Pancreas (tissue), 10 donors: Measurements from ENCODE around the gene HIVEP1. TPM values are rescaled to one million over a fixed set of nuclear protein-coding genes. Genes with fewer than 3 reads are reported as not detected.

Experiments
- ATAC-seq, 4 donors: fragments of 200-7000 bp; cut with Tn5 transposase; one replicate each; pipeline versions ENCODE4 v1.8.0 to v1.9.1; 2020; ENCODE audit warnings: mild to moderate bottlenecking in 4 of 4, moderate library complexity in 4 of 4
- DNase-seq, 6 donors: peaks; one replicate each; pipeline ENCODE4 v3.0.0-alpha.2; 2020
- FAIRE-seq: peaks from 2 replicates; lab custom pipeline; 2012; peaks lifted over from hg19 to GRCh38; lab: Jason Lieb, UNC
- H3K27ac ChIP-seq, 4 donors: fragments of 200-600 bp; sonication (generic); 1 replicate in 3 of 4; 2 replicates in 1 of 4; pipeline versions ENCODE4 v1.5.0 to v1.8.0; 2020
- H3K27me3 ChIP-seq, 4 donors: fragments of 200-600 bp; one replicate each; pipeline ENCODE4 v1.8.0; 2021
- H3K36me3 ChIP-seq, 3 donors: fragments of 200-600 bp; sonication (generic) in 1 of 3; one replicate each; pipeline versions ENCODE4 v1.5.0 to v1.8.0; 2020 to 2021
- H3K4me1 ChIP-seq, 3 donors: fragments of 200-600 bp; one replicate each; pipeline ENCODE4 v1.8.0; 2021
- H3K4me3 ChIP-seq, 4 donors: fragments of 200-600 bp; sonication (generic) in 2 of 4; one replicate each; pipeline versions ENCODE4 v1.5.0 to v1.8.0; 2020 to 2021
- H3K9me3 ChIP-seq, 4 donors: fragments of 200-600 bp; one replicate each; pipeline ENCODE4 v1.8.0; 2021
- CTCF ChIP-seq, 4 donors: fragments of 200-600 bp; sonication (generic) in 3 of 4; IDR thresholded peaks; one replicate each; pipeline versions ENCODE4 v1.5.0 to v1.8.0; 2021; ENCODE audit warnings: antibody characterized with exemption in 4 of 4
- WGBS, 2 donors: extraction: QIAGEN DNeasy Blood & Tissue Kit; methylation state at CpG; one replicate each; pipeline ENCODE4 v1.1.7; 2013; 5-methylcytosine and 5-hydroxymethylcytosine counted together
- intact Hi-C, 3 donors: fragments of 100-400 bp; cut with DNase I; formaldehyde crosslinking; loops; one replicate each; pipeline versions ENCODE4 v1.11.1 to v1.14.2; 2022
- polyA plus RNA-seq, 2 donors: library from polyadenylated mRNA; stranded (reverse); fragments of 200-250 nt; gene quantifications; one replicate each; pipeline ENCODE4 v1.2.3, GENCODE V29; 2013
- total RNA-seq, 6 donors: library from RNA; stranded (reverse); fragmentation: NEBNext Ultra II Directional in 4 of 6; extraction: Animal tissue kit (Norgen Biotek cat#: 25700) in 4 of 6; gene quantifications; one replicate each; pipeline versions ENCODE4 v1.2.1 to v1.2.4, GENCODE V29; 2021 to 2023
- donor health status: healthy with polysubstance abuse.
- donor health status: DM: no; HTN: no; CAD: no; lungs with moderate emphysema.
- donor health status: DM: no; HTN: no; CAD: no.
- donor health status: control.
- donor health status: control.
- donor health status: Bipolar disorder and iron deficiency.
- donor health status: DM: yes; HTN: yes; CAD: no.
- donor health status: DM: no; HTN: no; CAD: no.
- donor health status: DM: no; HTN: no; CAD: no.
- donor health status: DM: yes; HTN: yes; CAD: no.

Gene HIVEP1
- total and polyA plus RNA-seq, 8 donors = 3.8 to 17.7 (median 9.2) TPM

GRCh38 chr6:12113190-12113577, 101.1 kb downstream of the HIVEP1 start:
- Histone ChIP-seq H3K36me3 (no peaks in the 10 kb centered on the region), H3K27ac (no peak overlapping the region), H3K9me3 (peaks cover 0 to 3% (median 0%) of the 10 kb centered on the region in 4 donors), H3K4me3 (no peak overlapping the region), H3K27me3 (no peaks in the 10 kb centered on the region), H3K4me1 (no peaks in the 10 kb centered on the region)
- DNase-seq (no peak), FAIRE-seq (no peak), ATAC-seq (no peak)
- TF ChIP-seq CTCF (IDR thresholded peaks at IDR 0.05) = no peak
- intact Hi-C loops = no loop called here
- 96 to 100% methylated on average over 6 of the region's 6 CpGs for whole genome bisulfite sequencing, 2 donors

GRCh38 chr6:12114055-12114503, 102.0 kb downstream of the HIVEP1 start:
- Histone ChIP-seq H3K4me3 (no peak overlapping the region), H3K27ac (no peak overlapping the region), H3K9me3 (peaks cover 0 to 3% (median 0%) of the 10 kb centered on the region in 4 donors), H3K4me1 (peaks cover 0 to 8% (median 4%) of the 10 kb centered on the region in 3 donors), H3K36me3 (no peaks in the 10 kb centered on the region), H3K27me3 (no peaks in the 10 kb centered on the region)
- no peak for TF ChIP-seq CTCF (IDR thresholded peaks at IDR 0.05)
- DNase-seq (no peak), ATAC-seq (no peak), FAIRE-seq (no peak)
- intact Hi-C loops = no loop called here
- WGBS, 2 donors = 95 to 96% methylated on average over 6 of the region's 6 CpGs

- TF ChIP-seq CTCF (IDR thresholded peaks at IDR 0.05) = no peak
- ATAC-seq (no peak), DNase-seq (no peak), FAIRE-seq (no peak)
- H3K36me3 ChIP-seq = no peaks in the 10 kb centered on the region
- H3K4me3 ChIP-seq = no peak overlapping the region
- intact Hi-C loops = no loop called here
- peaks cover 0 to 3% (median 0%) of the 10 kb centered on the region in 4 donors for H3K9me3 ChIP-seq
- peaks cover 0 to 9% (median 8%) of the 10 kb centered on the region in 3 donors for H3K4me1 ChIP-seq
- no peaks in the 10 kb centered on the region for H3K27me3 ChIP-seq
- no peak overlapping the region for H3K27ac ChIP-seq
- 72 to 83% methylated on average over 1 of the region's 1 CpG for whole genome bisulfite sequencing, 2 donors
These were observed 102.9 kb downstream of the HIVEP1 start for GRCh38 chr6:12115001-12115400.

GRCh38 chr6:12115492-12115891, 103.4 kb downstream of the HIVEP1 start:
- DNase-seq = no peak
- Histone ChIP-seq H3K9me3 (peaks cover 0 to 3% (median 0%) of the 10 kb centered on the region in 4 donors), H3K36me3 (peaks cover 0 to 2% (median 0%) of the 10 kb centered on the region in 3 donors), H3K4me3 (no peak overlapping the region), H3K27ac (no peak overlapping the region), H3K27me3 (no peaks in the 10 kb centered on the region), H3K4me1 (peaks cover 0 to 9% (median 8%) of the 10 kb centered on the region in 3 donors)
- no peak for FAIRE-seq
- 97 to 99% methylated on average over 4 of the region's 4 CpGs for WGBS, 2 donors
- intact Hi-C loops = no loop called here
- no peak for ATAC-seq
- TF ChIP-seq CTCF (IDR thresholded peaks at IDR 0.05) = no peak

- intact Hi-C loops = no loop called here
- H3K4me3 ChIP-seq = no peak overlapping the region
- peaks cover 0 to 9% (median 8%) of the 10 kb centered on the region in 3 donors for H3K4me1 ChIP-seq
- H3K36me3 ChIP-seq = peaks cover 0 to 9% (median 0%) of the 10 kb centered on the region in 3 donors
- H3K27ac ChIP-seq = no peak overlapping the region
- WGBS, 2 donors = 91 to 96% methylated on average over 2 of the region's 2 CpGs
- peaks cover 0 to 3% (median 0%) of the 10 kb centered on the region in 4 donors for H3K9me3 ChIP-seq
- no peak for ATAC-seq
- FAIRE-seq = no peak
- no peak for DNase-seq
- TF ChIP-seq CTCF (IDR thresholded peaks at IDR 0.05) = no peak
- no peaks in the 10 kb centered on the region for H3K27me3 ChIP-seq
These were observed 104.2 kb downstream of the HIVEP1 start for GRCh38 chr6:12116264-12116800.
